ENCODE results near the gene KRT84.

- TF ChIP-seq EZH2 (IDR thresholded peaks at IDR 0.05) (no peak), CTCF (IDR thresholded peaks at IDR 0.05) (peak; percentile 30)
Observed at GRCh38 chr12:52413782-52414345, 28.4 kb upstream of the KRT84 start.

Measured in neural progenitor cell (in vitro differentiated cells).